ENCODE data around the gene ACAA2. TPM values are rescaled to one million over a fixed set of nuclear protein-coding genes. Genes with fewer than 3 reads are reported as not detected.

Gene ACAA2
- total RNA-seq, 1 experiment from 2014 or later = 18.2 TPM

GRCh38 chr18:49755489-49755888 lies 57.8 kb downstream of the ACAA2 start:
- H3K4me3 ChIP-seq (replicated peaks in 1 of 2; ENCODE audit: low read depth in 1 of 2, low read length in 2 of 2) = no peak overlapping the region
- peaks cover 2 to 3% of the 10 kb centered on the region in 2 experiments; a peak in 1 of 4 replicates for H3K4me1 ChIP-seq (ENCODE audit: control insufficient read depth in 1 of 2, insufficient read depth in 2 of 2, low read length in 2 of 2)
- H3K27ac ChIP-seq (ENCODE audit: low read depth, low read length) = no peak overlapping the region
- H3K36me3 ChIP-seq (ENCODE audit: control insufficient read depth in 1 of 2, insufficient read depth in 2 of 2, low read length in 2 of 2) = no peaks in the 10 kb centered on the region
- BruUV-seq (replicated peaks) = no TSS peak
- no peak overlapping the region for H2AFZ ChIP-seq (ENCODE audit: low read depth, low read length, poor library complexity, severe bottlenecking)
- no peaks in the 10 kb centered on the region for H4K20me1 ChIP-seq (ENCODE audit: insufficient read depth)
- ChIA-PET CTCF (no interaction called here), POLR2A (no interaction called here), RAD21 (ENCODE audit: low non-redundant PET in 1 of 2, low total read pairs in 2 of 2, uncharacterized antibody in 2 of 2, unreplicated experiment in 2 of 2) (no interaction called here)
- DNase-seq (ENCODE audit: low read depth, low spot score) (no peak), ATAC-seq (no peak)
- no peak overlapping the region for H3K9ac ChIP-seq (ENCODE audit: low read length)
- TF ChIP-seq REST (IDR thresholded peaks at IDR 0.05; ENCODE audit: low read depth) = no peak
- no peak for TF ChIP-seq EZH2phosphoT487 (IDR thresholded peaks at IDR 0.05; ENCODE audit: borderline replicate concordance)
- no peak for TF ChIP-seq CBX3 (IDR thresholded peaks at IDR 0.05; ENCODE audit: low read depth)
- no peak for TF ChIP-seq ZNF274 (IDR thresholded peaks at IDR 0.05; ENCODE audit: low read depth, low read length)
- TF ChIP-seq EZH2 (IDR thresholded peaks at IDR 0.05) = no peak
- no peak for TF ChIP-seq ATF3 (IDR thresholded peaks at IDR 0.05)
- TF ChIP-seq SRF (IDR thresholded peaks at IDR 0.05; ENCODE audit: low read depth) = no peak
- TF ChIP-seq ELF1 (IDR thresholded peaks at IDR 0.05; ENCODE audit: borderline replicate concordance, low read depth) = no peak
- no peak for TF ChIP-seq YY1 (IDR thresholded peaks at IDR 0.05; ENCODE audit: extremely low read depth, insufficient replicate concordance, low read depth, low read length)
- no peak for TF ChIP-seq MAX (IDR thresholded peaks at IDR 0.05)
- TF ChIP-seq CTCF (IDR thresholded peaks at IDR 0.05 in 2 of 3, conservative IDR thresholded peaks at IDR 0.05 in 1 of 3; ENCODE audit: borderline replicate concordance in 1 of 3, insufficient read depth in 1 of 3, low read depth in 2 of 3, low read length in 2 of 3) = no peak
- no peak for TF ChIP-seq POLR2A (IDR thresholded peaks at IDR 0.05; ENCODE audit: borderline replicate concordance, extremely low read depth, insufficient read depth, insufficient read length)
- TF ChIP-seq POLR2AphosphoS5 (IDR thresholded peaks at IDR 0.05; ENCODE audit: low read depth, low read length) = no peak
- TF ChIP-seq TCF7L2 (IDR thresholded peaks at IDR 0.05; ENCODE audit: borderline replicate concordance, extremely low read depth, insufficient read depth, insufficient read length) = no peak
- TF ChIP-seq CEBPB (IDR thresholded peaks at IDR 0.05; ENCODE audit: low read depth) = no peak
- no peaks in the 10 kb centered on the region for H3K9me2 ChIP-seq (ENCODE audit: insufficient read depth)
- intact Hi-C loops (cut with micrococcal nuclease) = no loop called here
- no peaks in the 10 kb centered on the region for H3K9me3 ChIP-seq (ENCODE audit: control insufficient read depth in 1 of 2, insufficient read depth in 1 of 2, low read depth in 1 of 2, low read length in 2 of 2)
- no peaks in the 10 kb centered on the region for H3K79me2 ChIP-seq (ENCODE audit: insufficient read depth, low read length)
- no peaks in the 10 kb centered on the region; the same call in 1 of the 2 replicates for H3K27me3 ChIP-seq (ENCODE audit: insufficient read depth, low read length)
- H3K4me2 ChIP-seq (ENCODE audit: low read length) = no peak overlapping the region
